ENCODE data around the gene FAU. TPM values are rescaled to one million over a fixed set of nuclear protein-coding genes. Genes with fewer than 3 reads are reported as not detected.

The FAU gene
- total and polyA plus RNA-seq, 9 of the 15 experiments (the other 6 are each of a cell fraction or from before 2014, with no cell fraction given), result 433 to 1,827 (median 942) TPM

GRCh38 chr11:65134952-65135632 is 13.2 kb upstream of the FAU start:
- CTCF ChIA-PET (ENCODE audit: low intra/inter-chr PET ratio), result interaction anchor here (0.6 kb wide), 1 partner anchor 46 kb away, joined by 3 read pairs; no protein-coding TSS in a partner anchor
- intact Hi-C loops (cut with micrococcal nuclease), result loop anchor here (2.0 kb wide), 2 partner anchors 34 to 46 kb away; partner anchors contain the start of gene CAPN1
- BruUV-seq (replicated peaks), result TSS peak; percentile 85
- no peak for TF ChIP-seq RCOR1 (IDR thresholded peaks at IDR 0.05; ENCODE audit: borderline replicate concordance in 1 of 2, low read depth in 2 of 2, low read length in 2 of 2)
- TF ChIP-seq NCOA2 (IDR thresholded peaks at IDR 0.05; ENCODE audit: partially characterized antibody in 2 of 2), result no peak
- TF ChIP-seq NEUROD1 (IDR thresholded peaks at IDR 0.05; ENCODE audit: borderline replicate concordance, low read depth, low read length, partially characterized antibody), result peak; percentile 95
- TF ChIP-seq ZNF707 (CRISPR knock-in tag; conservative IDR thresholded peaks at IDR 0.05), result no peak
- TF ChIP-seq CTCFL (IDR thresholded peaks at IDR 0.05; ENCODE audit: borderline replicate concordance, insufficient read depth, low read depth, low read length, poor library complexity, severe bottlenecking), result no peak
- TF ChIP-seq ZNF431 (CRISPR knock-in tag; IDR thresholded peaks at IDR 0.05), result no peak
- no peak for TF ChIP-seq CHCHD3 (CRISPR knock-in tag; IDR thresholded peaks at IDR 0.05)
- no peak; the same call in none of the 2 replicates for TF ChIP-seq CREB1 (IDR thresholded peaks at IDR 0.05)
- TF ChIP-seq CREB1 (CRISPR knock-in tag; IDR thresholded peaks at IDR 0.05), result no peak
- TF ChIP-seq KAT8 (IDR thresholded peaks at IDR 0.05; ENCODE audit: low read depth), result no peak
- TF ChIP-seq SNRNP70 (optimal IDR thresholded peaks at IDR 0.05; ENCODE audit: low read depth, low read length), result no peak
- peak in 1 of 2 experiments; percentile 89; a peak in 2 of 4 replicates for TF ChIP-seq CSDE1 (IDR thresholded peaks at IDR 0.05)
- TF ChIP-seq MTF1 (CRISPR knock-in tag; IDR thresholded peaks at IDR 0.05; ENCODE audit: borderline replicate concordance), result no peak
- no peak for TF ChIP-seq U2AF2 (optimal IDR thresholded peaks at IDR 0.05; ENCODE audit: low read depth, low read length)
- TF ChIP-seq SNAPC5 (CRISPR knock-in tag; IDR thresholded peaks at IDR 0.05), result no peak
- peak; percentile 57; the same call in 1 of the 2 replicates for TF ChIP-seq CREM (IDR thresholded peaks at IDR 0.05; ENCODE audit: low read depth)
- TF ChIP-seq ETV5 (CRISPR knock-in tag; IDR thresholded peaks at IDR 0.05; ENCODE audit: low read depth), result peak; percentile 18; the same call in 1 of the 2 replicates
- peak; percentile 4 for TF ChIP-seq CCNT2 (IDR thresholded peaks at IDR 0.05; ENCODE audit: borderline replicate concordance, extremely low read depth, insufficient read length, low read depth, low read length)

More at GRCh38 chr11:65134952-65135632, 13.2 kb upstream of the FAU start:
- POLR2A ChIA-PET, result interaction anchor here (0.5 to 8.4 kb wide), 30 partner anchors 9 to 364 kb away, joined by 3 to 182 read pairs (median 4); partner anchors contain the start of genes CAPN1, FAU, MAJIN and MALAT1
- Histone ChIP-seq H3K79me2 (ENCODE audit: control insufficient read depth, insufficient read depth, low read length) (peaks cover 41% of the 10 kb centered on the region), H3K4me1 (replicated peaks in 1 of 2; ENCODE audit: control insufficient read depth in 2 of 2, insufficient read depth in 2 of 2, low read length in 2 of 2) (peaks cover 21 to 46% of the 10 kb centered on the region in 2 experiments; a peak in 4 of 5 replicates), H3K36me3 (ENCODE audit: control insufficient read depth, insufficient read depth, low read length) (peaks cover 30% of the 10 kb centered on the region), H3K27ac (ENCODE audit: extremely low read depth, low read depth, low read length) (peak overlapping the region; percentile 98), H3K9me3 (replicated peaks; ENCODE audit: control insufficient read depth, insufficient read depth, low read depth, low read length) (no peaks in the 10 kb centered on the region), H3K4me3 (peak overlapping the region; percentile 96), H3K4me2 (ENCODE audit: insufficient read depth, low read length) (peak overlapping the region; percentile 98), H3K27me3 (ENCODE audit: control insufficient read depth in 2 of 2, insufficient read depth in 2 of 2, low read length in 2 of 2) (no peaks in the 10 kb centered on the region; a peak in 1 of 5 replicates), H3K9me1 (ENCODE audit: control insufficient read depth, insufficient read depth, low read length) (peaks cover 4% of the 10 kb centered on the region), H3K9ac (ENCODE audit: insufficient read depth in 1 of 2, low read depth in 2 of 2, low read length in 2 of 2) (peak overlapping the region; percentile 98 to 99), H4K20me1 (replicated peaks; ENCODE audit: control insufficient read depth, insufficient read depth, low read length) (peaks cover 7% of the 10 kb centered on the region; the same call in 1 of the 2 replicates), H2AFZ (ENCODE audit: low read depth, low read length) (peak overlapping the region; percentile 94)
- ATAC-seq (peak; percentile 93), FAIRE-seq (peak; percentile 99), DNase-seq (ENCODE audit: extremely low read depth in 1 of 4, low spot score in 3 of 4) (peak; percentile 89 to 98 (median 92))
- in situ Hi-C loops (cut with MboI), result no loop called here
- 2% methylated on average over 24 of the region's 24 CpGs for WGBS (ENCODE audit: insufficient coverage, low coverage, missing lambda C conversion rate)
